Stimulated activated CD8-positive, alpha-beta memory T cell treated with anti-CD3 and anti-CD28 coated beads, Interleukin-15, amount 100 ng/mL, for 4 hours (primary cell): ENCODE data around the gene ELAVL3.
A peak's percentile ranks its signal among the peaks of the same experiment; 100 is the strongest.
"Not testable (repeated sequence)": the region's sequence is repeated elsewhere in the genome, so short reads cannot be mapped to it uniquely, and the experiment has no call there.

Source experiments
- DNase-seq, 2 donors: peaks; one replicate each; pipeline ENCODE4 v3.0.0-alpha.2; 2020; ENCODE audit warnings: low read depth in 2 of 2

The ELAVL3 gene

DNA sequence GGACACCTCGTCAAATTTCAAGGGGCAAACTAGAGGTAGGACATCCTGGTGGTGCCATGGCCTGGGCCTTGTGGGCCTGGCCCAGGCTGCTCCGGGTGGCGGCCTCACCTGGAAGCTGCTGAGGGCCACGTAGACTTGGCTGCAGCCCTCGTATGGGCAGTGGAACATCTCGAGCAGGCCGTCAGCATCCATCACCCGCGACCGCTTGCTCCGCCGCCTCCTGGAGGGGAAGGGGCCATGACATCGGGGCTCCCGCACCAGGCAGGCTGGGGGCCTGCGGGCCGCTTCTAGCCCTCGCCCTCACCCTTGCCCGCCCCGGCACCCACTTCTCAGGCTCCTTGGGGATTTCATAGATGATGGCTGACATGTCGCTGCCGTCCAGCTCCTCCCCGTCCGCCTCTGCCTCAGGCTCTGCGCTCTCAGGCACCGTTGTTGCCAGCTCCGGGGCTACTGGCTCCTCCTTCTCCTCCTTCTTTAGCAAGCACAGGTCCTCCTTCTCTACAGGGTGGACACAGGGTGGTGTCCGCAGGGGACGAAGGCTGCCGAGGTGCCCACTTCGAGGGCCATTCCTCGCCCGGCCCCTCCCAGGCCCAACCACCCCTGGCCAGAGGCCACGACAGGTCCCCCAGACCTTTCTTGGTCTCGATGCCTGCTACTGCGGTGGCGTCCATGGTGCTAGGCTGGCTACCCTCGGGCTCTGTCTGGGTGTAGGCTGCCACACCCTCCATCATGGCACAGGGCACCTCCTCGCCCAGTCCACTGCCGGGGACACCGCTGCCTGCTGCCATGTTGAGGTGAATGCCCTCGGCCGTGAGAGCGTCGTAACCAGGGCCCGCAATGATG lies 6.0 kb upstream of the ELAVL3 start:
- DNase-seq = no peak

DNA sequence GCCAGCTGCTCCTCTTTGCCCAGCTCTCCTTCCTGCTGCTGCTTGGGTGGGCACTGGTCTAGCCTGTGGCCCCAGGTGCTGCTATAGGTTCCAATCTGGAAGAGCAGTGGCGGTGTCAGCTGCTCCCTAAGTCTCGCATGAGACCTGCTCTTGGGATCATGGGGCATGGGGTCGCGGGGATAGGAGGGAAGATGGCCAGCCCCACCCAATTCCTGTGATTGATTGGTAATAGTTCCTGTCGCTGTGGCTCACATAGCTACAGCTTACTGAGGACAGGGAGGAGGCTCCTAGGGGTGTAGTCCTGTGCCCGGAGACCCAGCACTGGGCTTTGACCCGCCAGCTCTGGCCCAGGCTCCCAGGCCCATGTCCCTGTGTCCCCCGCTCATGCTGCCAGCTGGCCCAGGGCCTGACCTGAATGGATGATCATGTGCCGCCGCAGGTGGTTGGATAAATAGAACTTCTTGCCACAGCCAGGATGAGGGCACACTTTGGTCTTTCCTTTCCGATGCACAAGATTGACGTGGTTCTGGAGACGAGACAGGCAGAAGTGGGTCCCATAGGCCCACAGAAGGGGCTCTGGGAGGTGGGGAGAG lies 4.5 kb upstream of the ELAVL3 start:
- DNase-seq = no peak

DNA sequence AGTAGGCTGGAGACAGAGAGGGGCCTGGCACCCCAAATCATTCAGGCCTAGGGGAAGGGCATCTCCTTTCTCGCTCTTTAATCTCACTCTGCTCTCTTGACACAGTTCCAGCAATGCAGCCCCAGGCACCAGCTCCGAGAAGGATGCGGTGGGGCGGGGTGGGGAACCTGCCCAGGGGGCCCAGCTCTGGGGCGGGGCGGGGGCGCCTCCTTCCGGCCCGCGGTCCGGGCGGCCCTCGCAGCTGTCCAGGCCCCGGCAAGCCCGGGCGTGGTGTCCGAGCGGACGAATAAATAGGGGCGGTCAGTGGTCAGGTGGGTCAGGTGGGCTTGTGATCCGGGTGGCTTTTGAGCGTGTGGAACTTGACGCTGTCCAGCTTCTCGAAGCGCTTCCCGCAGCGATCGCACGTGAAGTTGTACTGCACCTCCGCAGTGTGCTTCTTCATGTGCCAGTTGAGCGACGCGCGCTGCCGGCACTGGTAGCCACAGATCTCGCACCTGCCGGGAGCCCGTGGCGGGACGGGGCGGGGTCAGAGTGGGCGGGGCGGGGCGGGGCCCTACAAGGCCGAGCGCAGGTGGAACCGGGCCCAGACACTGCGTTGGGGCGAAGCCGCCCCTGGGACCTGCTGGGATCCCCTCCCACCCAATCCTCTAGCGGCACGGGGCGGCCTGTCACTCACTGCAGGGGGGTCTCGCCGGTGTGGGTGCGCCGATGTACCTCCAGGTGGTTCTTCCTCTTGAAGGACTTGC lies 2.7 kb upstream of the ELAVL3 start:
- DNase-seq = no peak

DNA sequence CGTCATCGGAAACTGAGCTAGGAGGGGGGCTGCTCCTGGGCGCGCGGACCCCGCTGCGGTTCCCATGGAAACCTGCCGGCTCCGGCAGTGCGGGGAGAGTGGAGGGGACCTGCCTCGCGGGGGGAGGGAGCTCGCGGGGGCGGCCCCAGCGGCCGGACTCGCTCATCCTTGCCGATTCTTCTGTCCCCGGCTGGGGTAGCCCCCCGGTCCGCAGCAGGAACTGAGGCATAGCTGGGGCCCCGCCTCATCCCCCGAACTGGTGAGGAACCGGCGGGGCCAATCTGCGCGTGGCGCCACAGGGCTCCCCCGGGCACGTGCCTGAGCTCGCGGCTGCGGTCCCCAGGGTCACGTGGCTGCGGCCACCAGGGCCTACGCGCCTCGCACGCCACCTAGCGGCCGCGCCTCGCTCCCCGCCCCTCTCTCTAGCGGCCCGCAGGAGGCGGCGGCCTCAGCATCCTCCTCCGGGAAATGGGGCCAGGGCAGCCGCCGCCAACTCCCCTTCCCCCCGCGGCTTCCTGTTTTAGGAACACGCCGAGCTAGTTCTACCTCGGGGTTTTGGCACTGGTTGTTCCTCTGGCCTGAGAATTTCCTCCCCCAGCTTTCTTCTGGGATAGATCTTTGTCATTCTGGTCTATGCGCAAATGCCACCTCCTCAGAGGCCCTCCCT lies 1.7 kb upstream of the ELAVL3 start:
- DNase-seq = peak; percentile 62 to 69

DNA sequence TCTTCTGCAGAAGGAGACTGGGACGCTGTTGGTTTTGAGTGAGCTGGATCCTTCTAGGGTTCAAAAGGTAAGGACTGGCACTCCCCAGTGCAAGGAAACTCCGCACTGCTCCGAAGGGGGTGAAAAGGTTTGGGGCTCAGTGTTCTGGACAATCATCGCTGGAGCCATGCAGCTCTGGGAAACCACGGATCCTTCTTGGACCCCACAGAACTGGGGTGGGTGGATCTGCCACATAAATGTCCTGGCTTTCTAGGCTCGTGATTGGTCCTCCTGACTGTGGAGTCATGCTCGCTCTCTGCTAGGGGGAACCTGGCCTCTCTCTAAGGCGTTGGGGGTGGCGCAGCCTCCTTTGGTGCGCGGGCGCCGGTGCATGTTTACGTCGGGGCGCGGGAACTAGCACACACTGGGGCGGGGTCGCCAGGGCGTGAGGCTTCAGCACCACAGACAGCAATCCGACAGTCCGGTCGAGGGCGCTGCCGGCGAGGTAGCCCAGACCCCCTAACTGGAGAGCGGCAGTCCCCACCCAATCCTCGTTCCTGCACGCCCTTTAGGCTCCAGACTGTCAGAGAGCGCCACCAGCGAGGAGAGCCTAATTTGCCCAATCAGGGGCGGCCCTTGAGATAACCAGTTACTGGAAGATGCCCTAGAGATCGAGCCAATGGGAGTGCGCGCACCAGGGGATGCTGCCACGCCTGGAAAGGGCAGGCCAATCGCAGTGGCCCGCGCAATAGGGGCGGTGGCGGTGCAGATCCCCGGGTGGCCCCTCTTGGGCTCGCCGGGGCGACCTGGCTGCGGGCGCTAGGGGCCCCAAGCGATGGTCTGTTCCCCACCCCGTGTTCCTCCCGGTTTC lies 913 bp upstream of the ELAVL3 start:
- peak; percentile 31 to 49 for DNase-seq

DNA sequence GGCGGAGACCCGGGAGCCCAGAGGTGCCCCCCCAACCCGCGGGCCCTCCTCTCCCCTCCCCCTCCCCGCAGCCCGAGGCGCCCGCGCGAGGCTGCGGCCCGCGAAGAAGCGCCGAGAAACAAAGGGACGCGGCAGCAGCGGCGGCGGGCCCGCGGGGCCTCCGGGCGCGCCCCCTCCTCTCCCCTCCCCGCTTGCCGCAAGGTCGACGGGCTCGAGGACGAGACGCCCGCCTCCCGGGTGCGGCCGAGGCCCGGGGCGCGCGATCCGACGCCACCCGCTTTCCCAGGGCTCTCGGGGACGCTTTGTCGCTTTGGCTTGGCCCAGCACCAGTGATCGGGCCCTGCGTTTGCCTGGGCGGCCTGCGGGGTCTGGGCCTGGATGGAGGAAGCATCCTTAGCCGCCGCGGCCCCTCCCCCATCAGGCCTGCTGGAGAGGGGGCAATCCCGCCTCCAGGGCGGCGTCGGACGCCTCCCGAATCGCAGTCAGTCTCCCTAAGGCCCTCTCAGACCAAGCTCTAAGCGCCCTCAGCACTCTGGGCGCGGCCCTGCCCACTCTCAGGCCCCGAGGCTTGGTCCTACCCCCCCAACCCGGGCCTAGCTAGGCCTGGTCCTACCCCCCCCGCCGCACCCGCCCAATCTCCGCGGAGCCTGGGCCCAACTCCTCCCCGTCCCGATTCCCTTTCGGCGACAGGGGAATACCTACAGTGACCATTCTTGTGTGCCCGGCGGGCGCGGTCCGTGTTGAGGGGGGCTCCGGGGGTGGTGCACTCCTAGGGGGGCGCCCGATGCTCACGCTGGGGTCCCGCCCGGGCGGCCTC lies 740 bp downstream of the ELAVL3 start:
- no peak for DNase-seq

DNA sequence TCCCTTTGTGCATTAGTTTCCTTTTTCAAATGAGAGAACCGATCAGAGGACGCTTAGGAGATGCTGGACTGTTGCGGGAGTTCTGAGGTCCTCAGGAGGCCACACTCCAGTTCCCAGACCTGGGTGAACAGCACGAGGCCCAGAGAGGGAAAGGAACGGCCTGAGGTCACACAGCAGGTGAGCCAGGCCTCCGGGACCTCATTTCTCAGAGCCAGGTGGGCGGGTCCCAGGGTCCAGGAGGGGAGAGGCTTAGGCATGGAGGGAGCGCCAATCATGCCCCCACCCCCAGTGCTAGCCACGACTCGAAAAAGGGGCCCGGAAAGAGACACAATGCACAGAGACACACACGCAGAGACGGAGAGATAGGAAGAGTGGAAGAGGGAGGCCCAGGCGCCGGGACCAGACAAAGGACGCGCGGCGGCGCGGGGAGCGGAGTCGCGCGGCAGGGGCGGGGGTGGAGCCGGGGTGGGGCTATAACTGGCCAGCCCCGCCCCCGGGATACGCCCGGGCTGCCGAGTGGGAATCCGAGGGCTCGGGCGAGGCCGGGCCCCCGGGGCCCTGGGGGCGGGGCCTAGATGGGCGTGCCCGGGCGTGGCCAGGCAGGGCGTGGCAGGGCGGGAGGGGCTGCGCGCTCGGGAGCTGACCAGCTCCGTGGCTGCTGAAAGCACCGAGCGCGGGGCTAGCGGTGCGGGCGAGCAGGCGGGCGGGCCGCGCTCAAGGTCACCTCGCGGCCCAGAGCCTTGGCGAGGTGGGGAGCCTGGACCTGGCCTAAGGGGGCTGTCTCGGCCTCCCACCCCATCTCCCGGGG lies 1.6 kb downstream of the ELAVL3 start:
- no peak for DNase-seq

DNA sequence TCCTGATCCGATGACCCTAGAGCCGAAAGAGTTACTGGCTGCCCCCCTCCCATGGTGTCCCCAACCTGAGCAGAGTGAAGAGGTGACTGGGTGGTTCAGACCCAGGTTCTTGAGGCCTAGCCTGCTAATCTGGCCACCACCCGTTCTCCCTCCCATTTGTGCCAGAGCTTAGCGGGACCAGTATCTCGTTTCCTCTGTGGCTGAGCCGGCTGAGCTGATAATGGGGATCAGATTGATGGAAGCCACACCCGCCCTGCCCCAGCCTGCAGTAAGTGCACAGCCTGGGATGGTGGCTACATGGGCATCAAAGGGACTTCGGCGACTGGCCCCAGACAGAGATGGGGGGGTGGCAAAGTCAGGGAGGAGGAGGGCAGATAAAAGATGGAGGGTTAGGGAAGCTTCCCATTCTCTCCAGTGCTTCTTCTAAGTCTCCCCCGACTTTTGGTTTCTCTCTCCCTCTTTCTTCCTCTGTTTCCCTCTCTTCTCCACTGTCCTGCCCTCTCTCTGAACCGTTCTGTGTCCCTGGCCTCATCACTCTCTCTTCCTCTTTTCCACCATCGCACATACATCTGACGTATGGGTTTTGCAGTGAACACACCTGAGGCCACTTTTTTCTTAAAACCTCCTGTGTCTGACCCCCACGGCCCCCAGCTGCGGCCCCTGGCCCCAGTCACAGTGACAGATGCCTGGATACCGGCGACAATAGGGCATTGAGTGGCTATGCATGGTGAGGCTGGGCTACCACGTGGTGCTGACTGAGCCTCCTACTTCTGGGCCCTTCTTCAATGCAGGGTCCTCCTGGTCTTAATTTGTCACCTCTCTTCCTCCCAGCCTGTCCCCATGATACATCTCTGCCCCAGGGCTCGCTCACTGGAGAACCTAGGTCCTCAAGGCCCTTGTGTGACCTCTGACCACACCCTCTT lies 2.4 kb downstream of the ELAVL3 start:
- no peak for DNase-seq

DNA sequence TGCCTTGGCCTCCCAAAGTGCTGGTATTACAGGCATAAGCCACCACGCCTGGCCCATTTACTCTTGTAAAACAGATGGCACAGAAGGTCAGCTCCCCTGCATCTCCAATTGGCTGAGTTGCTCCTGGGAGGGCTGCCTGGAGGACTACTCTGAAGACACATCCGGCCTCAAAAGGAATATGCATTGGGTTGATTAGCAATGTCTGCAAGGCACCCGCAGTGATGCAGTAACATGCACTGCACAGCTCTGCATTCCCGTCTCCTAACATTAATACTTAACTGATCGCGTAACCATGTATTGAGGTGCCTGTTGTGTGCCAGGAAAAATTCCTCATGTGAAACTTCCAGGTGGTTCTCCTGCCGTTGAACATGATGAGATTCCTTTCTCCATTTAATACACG lies 5.0 kb downstream of the ELAVL3 start:
- DNase-seq = no peak

DNA sequence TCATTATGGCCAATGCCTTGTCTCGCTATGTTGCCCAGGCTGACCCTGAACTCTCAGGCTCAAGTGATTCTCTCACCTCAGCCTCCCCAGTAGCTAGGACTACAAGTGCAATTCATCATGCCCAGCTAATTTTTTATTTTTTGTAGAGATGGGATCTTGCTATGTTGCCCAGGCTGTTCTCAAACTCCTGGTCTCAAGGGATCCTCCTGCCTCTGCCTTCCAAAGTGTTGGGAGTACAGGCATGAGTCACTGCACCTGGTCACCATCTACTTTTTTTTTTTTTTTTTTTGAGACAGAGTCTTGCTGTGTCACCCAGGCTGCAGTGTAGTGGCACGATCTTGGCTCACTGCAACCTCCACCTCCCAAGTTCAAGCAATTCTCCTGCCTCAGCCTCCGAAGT lies 5.5 kb downstream of the ELAVL3 start:
- DNase-seq = not testable (repeated sequence)

DNA sequence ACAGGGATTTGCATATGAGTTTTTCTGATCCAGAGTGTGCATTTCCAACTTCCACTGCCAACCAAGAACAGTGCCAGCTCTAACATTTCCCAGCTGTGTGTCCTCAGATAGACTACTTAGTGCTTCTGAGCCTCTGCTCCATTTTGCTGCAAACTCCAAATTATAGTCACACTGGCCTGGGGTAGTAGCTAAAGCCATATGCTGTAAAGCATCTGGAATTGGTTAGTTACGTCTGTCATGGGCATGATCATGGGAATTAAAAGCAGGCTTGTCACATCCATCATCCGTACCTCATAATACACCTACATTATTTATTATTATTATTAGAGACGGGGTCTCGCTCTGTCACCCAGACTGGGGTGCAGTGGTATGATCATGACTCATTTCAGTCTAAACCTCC lies 7.1 kb downstream of the ELAVL3 start:
- DNase-seq = no peak

DNA sequence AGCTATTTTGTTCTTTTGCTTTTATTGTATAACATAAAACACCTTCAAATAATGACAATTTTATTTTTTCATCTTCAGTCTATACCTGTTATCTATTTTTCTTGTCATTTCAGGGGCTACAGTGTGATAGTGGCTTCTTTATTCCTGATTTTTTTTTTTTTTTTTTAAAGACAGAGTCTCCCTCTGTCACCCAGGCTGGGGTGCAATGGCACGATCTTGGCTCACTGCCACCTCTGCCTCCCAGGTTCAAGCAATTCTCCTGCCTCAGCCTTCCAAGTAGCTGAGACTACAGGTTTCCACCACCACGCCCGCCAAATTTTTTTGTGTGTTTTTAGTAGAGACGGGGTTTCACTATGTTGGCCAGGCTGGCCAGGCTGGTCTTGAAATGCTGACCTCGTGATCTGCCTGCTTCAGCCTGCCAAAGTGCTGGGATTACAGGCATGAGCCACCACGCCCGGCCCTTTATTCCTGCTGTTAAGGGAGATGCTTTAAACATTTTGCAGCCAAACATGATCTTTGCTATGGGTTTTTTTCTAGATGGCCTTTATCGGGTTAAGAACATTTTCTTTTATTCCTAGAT lies 12.5 kb downstream of the ELAVL3 start:
- not testable (repeated sequence) for DNase-seq

DNA sequence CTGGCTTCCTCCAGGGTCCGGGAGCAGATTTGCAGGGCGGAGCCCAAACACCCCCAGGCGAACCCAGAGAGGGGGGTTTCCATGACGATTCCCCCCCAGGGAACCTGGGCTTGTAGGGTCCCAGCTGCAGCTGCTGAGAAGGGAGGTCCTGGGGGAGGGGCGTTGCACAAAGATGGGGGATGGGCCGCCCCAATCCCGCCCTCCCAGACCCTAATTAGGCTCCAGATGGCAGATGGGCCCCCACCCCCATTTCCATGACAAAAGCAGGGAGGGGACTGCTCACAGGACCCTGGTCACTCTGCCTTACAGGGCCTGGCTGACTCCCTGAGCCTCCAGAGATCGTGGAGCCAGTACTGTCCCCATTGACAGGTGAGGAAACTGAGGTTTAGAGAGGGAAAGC lies 15.2 kb downstream of the ELAVL3 start:
- DNase-seq = no peak

DNA sequence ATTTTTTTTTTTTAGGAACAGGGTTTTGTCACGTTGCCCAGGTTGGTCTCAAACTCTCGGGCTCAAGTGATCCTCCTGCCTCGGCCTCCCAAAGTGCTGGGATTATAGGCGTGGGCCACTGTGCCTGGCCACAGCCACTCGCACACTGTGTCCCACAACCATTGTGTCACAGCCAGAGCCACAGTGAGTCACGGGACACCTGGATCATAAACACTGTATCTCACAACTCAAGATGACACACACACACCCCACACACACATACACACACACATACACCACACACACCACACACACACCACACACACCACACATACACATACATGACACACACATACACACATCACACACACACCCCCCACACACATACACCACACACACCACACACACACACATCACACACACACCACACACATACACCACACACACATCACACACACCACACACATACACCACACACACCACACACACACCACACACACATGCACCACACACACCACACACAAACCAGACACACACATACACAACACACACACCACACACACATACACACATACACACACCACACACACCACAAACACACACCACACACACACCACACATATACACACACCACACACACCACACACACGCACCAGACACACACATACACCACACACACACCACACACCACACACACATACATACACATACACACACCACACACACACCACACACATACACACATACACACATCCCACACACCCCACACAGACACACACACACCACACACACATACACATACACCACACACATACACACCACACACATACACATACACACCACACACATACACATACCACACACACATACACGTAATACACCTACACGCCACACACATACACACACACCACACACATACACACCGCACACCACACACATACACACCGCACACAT lies 16.2 kb downstream of the ELAVL3 start:
- no peak for DNase-seq

DNA sequence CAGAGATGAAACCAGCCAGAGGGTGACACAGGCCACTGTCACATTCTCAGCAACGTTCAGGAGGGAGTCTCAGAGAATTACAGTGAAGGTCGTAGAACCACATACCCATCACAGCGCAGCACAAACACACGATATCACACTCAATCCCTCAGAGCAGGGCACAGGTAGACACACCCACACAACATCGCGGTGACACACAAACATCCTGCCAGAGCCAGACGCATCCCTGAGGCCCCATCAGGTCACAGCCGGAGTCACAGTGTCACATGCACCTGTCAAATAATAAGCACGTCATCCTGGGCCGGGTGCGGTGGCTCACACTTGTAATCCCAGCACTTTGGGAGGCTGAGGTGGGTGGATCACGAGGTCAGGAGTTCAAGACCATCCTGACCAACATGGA lies 17.5 kb downstream of the ELAVL3 start:
- no peak for DNase-seq

DNA sequence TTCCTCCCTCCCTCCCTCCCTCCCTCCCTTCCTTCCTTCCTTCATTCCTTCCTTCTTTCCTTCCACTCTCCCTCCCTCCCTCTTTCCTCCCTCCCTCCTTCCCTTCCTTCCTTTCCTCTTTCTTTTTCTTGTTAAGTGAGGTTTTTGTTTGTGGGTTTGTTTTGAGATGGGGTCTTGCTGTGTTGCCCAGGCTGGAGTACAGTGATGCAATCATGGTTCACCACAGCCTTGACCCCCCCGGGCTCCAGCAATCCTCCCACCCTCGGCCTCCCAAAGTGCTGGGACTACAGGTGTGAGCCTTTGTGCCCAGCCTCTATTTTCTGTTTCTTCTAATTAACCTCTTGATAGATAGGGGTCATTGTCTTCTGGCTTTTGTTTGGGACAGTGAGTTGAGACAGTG lies 19.4 kb downstream of the ELAVL3 start:
- DNase-seq = no peak

DNA sequence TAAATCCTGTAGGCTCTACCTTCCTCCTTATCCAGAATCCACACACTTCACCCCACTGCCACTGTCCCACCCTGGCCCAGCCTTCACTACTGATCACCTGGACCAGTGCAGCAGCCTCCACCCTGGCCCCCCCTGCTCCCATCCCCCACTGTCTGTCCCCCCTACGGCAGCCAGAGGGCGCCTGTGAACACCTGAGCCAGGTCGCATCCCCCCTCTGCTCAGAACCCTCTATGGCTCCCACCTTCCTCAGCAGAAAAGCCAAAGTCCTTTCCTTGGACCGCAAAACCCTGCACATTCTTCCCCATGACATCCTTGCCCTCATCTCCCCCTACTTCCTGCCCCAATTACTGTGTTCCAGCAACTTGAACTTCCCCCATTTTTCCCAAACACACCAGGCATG lies 20.6 kb downstream of the ELAVL3 start:
- DNase-seq = no peak
